A549 (cell line): ENCODE data around the gene SLC39A11. TPM values are rescaled to one million over a fixed set of nuclear protein-coding genes. Genes with fewer than 3 reads are reported as not detected.

Source experiments
- ATAC-seq, 2 experiments: fragments of 200-7000 bp in 1 of 2; fragments of >200 bp in 1 of 2; cut with Nextera tagmentation in 1 of 2; cut with Tn5 transposase in 1 of 2; 3 replicates each; pipeline versions ENCODE4 v1.8.0 to v1.9.1; 2018 to 2020; ENCODE audit warnings: mild to moderate bottlenecking in 1 of 2, moderate library complexity in 1 of 2
- CTCF ChIA-PET: fragments of 300-600 bp; sonication (Branson Sonifier 250); formaldehyde crosslinking; extraction: SDS; loops from one replicate; lab custom pipeline; 2021; ENCODE audit warnings: antibody characterized with exemption, inconsistent platforms; lab: Yijun Ruan, JAX
- POLR2A ChIA-PET: fragments of 350-600 bp; formaldehyde crosslinking; extraction: SDS; loops from one replicate; lab custom pipeline; 2021; ENCODE audit warnings: antibody characterized with exemption, inconsistent platforms; lab: Yijun Ruan, JAX
- DNase-seq, 2 experiments: peaks; one replicate each; pipeline versions ENCODE4 v3.0.0 to v3.0.0-alpha.2; 2011 to 2016; ENCODE audit warnings: low read depth in 1 of 2, low spot score in 1 of 2
- FAIRE-seq: peaks from 2 replicates; lab custom pipeline; 2011; peaks lifted over from hg19 to GRCh38; lab: Jason Lieb, UNC
- H3K27ac ChIP-seq, 2 experiments: fragments of >200 bp; sonication (Bioruptor Twin); formaldehyde crosslinking; 3 replicates each; pipeline ENCODE4 v1.5.1; 2016 to 2017
- H3K4me1 ChIP-seq: fragments of >200 bp; sonication (Bioruptor Twin); formaldehyde crosslinking; 3 replicates; pipeline ENCODE4 v1.6.1; 2016
- H3K4me2 ChIP-seq: fragments of >200 bp; sonication (Bioruptor Twin); formaldehyde crosslinking; 3 replicates; pipeline ENCODE4 v1.6.1; 2016
- H3K4me3 ChIP-seq: fragments of >200 bp; sonication (Bioruptor Twin); formaldehyde crosslinking; 3 replicates; pipeline ENCODE4 v1.5.1; 2016
- H3K9me3 ChIP-seq: fragments of >200 bp; sonication (Bioruptor Twin); formaldehyde crosslinking; 3 replicates; pipeline ENCODE4 v1.6.1; 2016
- ATOH8 ChIP-seq: fragments of 250-450 bp; sonication (Bioruptor Pico); IDR thresholded peaks from 2 replicates; pipeline ENCODE4 v1.5.0; 2020; ENCODE audit warnings: low read depth, mild to moderate bottlenecking, moderate library complexity
- BHLHE40 ChIP-seq: IDR thresholded peaks from 2 replicates; pipeline ENCODE4 v1.6.1; 2012; ENCODE audit warnings: low read depth, low read length, inconsistent platforms
- CHD2 ChIP-seq: fragments of 150-350 bp; IDR thresholded peaks from 2 replicates; pipeline ENCODE4 v1.6.1; 2014; ENCODE audit warnings: low read length; ENCODE audit not compliant: partially characterized antibody
- CHD4 ChIP-seq: fragments of 200-600 bp; sonication (generic); IDR thresholded peaks from 2 replicates; pipeline ENCODE4 v1.6.1; 2016; ENCODE audit warnings: antibody characterized with exemption, mild to moderate bottlenecking, borderline replicate concordance
- ELK1 ChIP-seq: fragments of 150-350 bp; IDR thresholded peaks from 2 replicates; pipeline ENCODE4 v1.6.1; 2014; ENCODE audit warnings: low read depth, mild to moderate bottlenecking, low read length
- HDAC2 ChIP-seq: fragments of 200-600 bp; sonication (generic); IDR thresholded peaks from 2 replicates; pipeline ENCODE4 v1.6.1; 2016
- HES2 ChIP-seq: fragments of >200 bp; sonication (Bioruptor Twin); formaldehyde crosslinking; IDR thresholded peaks from 2 replicates; pipeline ENCODE4 v1.6.1; 2016
- HOXB13 ChIP-seq: fragments of 250-450 bp; sonication (Bioruptor Pico); IDR thresholded peaks from 2 replicates; pipeline ENCODE4 v1.5.0; 2020; ENCODE audit warnings: low read depth, mild to moderate bottlenecking, moderate library complexity
- MAX ChIP-seq: IDR thresholded peaks from 2 replicates; pipeline ENCODE4 v1.6.1; 2012
- NFE2L2 ChIP-seq: fragments of 150-350 bp; conservative IDR thresholded peaks from 2 replicates; pipeline ENCODE4 v1.6.1; 2014; ENCODE audit warnings: low read length
- NPAS2 ChIP-seq: fragments of 250-450 bp; sonication (Bioruptor Pico); IDR thresholded peaks from 2 replicates; pipeline ENCODE4 v1.8.0; 2022; ENCODE audit warnings: mild to moderate bottlenecking, moderate library complexity, borderline replicate concordance
- NR3C1 ChIP-seq: fragments of >200 bp; sonication (Bioruptor Twin); formaldehyde crosslinking; IDR thresholded peaks from 3 replicates; pipeline ENCODE4 v1.6.1; 2017
- RAD21 ChIP-seq, 2 experiments: fragments of >200 bp in 1 of 2; sonication (Bioruptor Twin) in 1 of 2; formaldehyde crosslinking in 1 of 2; IDR thresholded peaks in 1 of 2; conservative IDR thresholded peaks in 1 of 2; 2 replicates in 1 of 2; 3 replicates in 1 of 2; pipeline ENCODE4 v1.6.1; 2012 to 2018; ENCODE audit warnings: inconsistent platforms in 1 of 2
- RARB ChIP-seq: fragments of 250-450 bp; sonication (Bioruptor Pico); IDR thresholded peaks from 2 replicates; pipeline ENCODE4 v1.8.0; 2021; ENCODE audit warnings: mild to moderate bottlenecking, moderate library complexity
- RNF2 ChIP-seq: fragments of 200-600 bp; sonication (generic); IDR thresholded peaks from 2 replicates; pipeline ENCODE4 v1.6.1; 2016; ENCODE audit warnings: low read depth, mild to moderate bottlenecking, antibody characterized with exemption, moderate library complexity, borderline replicate concordance
- USF2 ChIP-seq: fragments of 450-650 bp; IDR thresholded peaks from 2 replicates; pipeline ENCODE4 v1.6.1; 2014; ENCODE audit warnings: antibody characterized with exemption
- ZC3H11A ChIP-seq: fragments of 450-650 bp; IDR thresholded peaks from 2 replicates; pipeline ENCODE4 v1.6.1; 2014; ENCODE audit warnings: antibody characterized with exemption, mild to moderate bottlenecking
- WGBS: methylation state at CpG from one replicate; pipeline ENCODE4 v1.1.6; 2017; ENCODE audit errors: missing lambda C conversion rate; 5-methylcytosine and 5-hydroxymethylcytosine counted together
- polyA plus RNA-seq, 4 experiments: library from polyadenylated mRNA; depleted of rRNA in 3 of 4; stranded (reverse); fragments of >200 nt; fragmentation: RNase III in 1 of 4; extraction: RNeasy Plus Mini Kit Qiagen cat#74134 plus additional on column Dnase treatment in 1 of 4; gene quantifications; 2 replicates in 3 of 4; 3 replicates in 1 of 4; pipeline ENCODE4 v1.2.3, GENCODE V29; 2011 to 2017

Gene SLC39A11
- polyA plus RNA-seq, 2 of the 4 experiments (the other 2 are of a cell fraction) = 18.4 to 25.2 TPM

GRCh38 chr17:72928454-72929136 is 163.9 kb downstream of the SLC39A11 start:
- ATAC-seq = no peak
- Histone ChIP-seq H3K4me1 (no peaks in the 10 kb centered on the region), H3K4me2 (no peak overlapping the region), H3K9me3 (no peaks in the 10 kb centered on the region), H3K27ac (no peak overlapping the region), H3K4me3 (no peak overlapping the region)
- ChIA-PET POLR2A (no interaction called here), CTCF (no interaction called here)
- no peak for DNase-seq
- FAIRE-seq = no peak
- WGBS = 79% methylated on average over 7 of the region's 7 CpGs
- TF ChIP-seq USF2 (no peak), MAX (no peak), ATOH8 (CRISPR knock-in tag) (no peak), NPAS2 (no peak), RARB (no peak), HOXB13 (no peak)

- 85% methylated on average over 1 of the region's 1 CpG for WGBS
- DNase-seq (no peak), FAIRE-seq (no peak), ATAC-seq (no peak)
- no peaks in the 10 kb centered on the region for H3K4me1 ChIP-seq
- H3K4me2 ChIP-seq = no peak overlapping the region
- H3K27ac ChIP-seq = no peak overlapping the region
- TF ChIP-seq CHD2 (no peak), NR3C1 (no peak), ZC3H11A (no peak), CHD4 (no peak), HES2 (no peak), RAD21 (conservative IDR thresholded peaks at IDR 0.05 in 1 of 2, IDR thresholded peaks at IDR 0.05 in 1 of 2) (no peak), HDAC2 (no peak), RNF2 (no peak)
- POLR2A ChIA-PET = no interaction called here
- H3K9me3 ChIP-seq = no peaks in the 10 kb centered on the region
- no peak overlapping the region for H3K4me3 ChIP-seq
- CTCF ChIA-PET = no interaction called here
Measured at GRCh38 chr17:72927760-72928159, 164.7 kb downstream of the SLC39A11 start.

GRCh38 chr17:72927146-72927545 is 165.3 kb downstream of the SLC39A11 start:
- Histone ChIP-seq H3K4me1 (no peaks in the 10 kb centered on the region), H3K4me2 (no peak overlapping the region), H3K4me3 (no peak overlapping the region), H3K9me3 (no peaks in the 10 kb centered on the region), H3K27ac (no peak overlapping the region)
- POLR2A ChIA-PET = no interaction called here
- FAIRE-seq = no peak
- CTCF ChIA-PET = no interaction called here
- DNase-seq = no peak
- TF ChIP-seq CHD2 (no peak), HES2 (no peak), BHLHE40 (no peak), ELK1 (no peak), NFE2L2 (no peak)
- ATAC-seq = no peak
- 82% methylated on average over 6 of the region's 6 CpGs for WGBS
